T follicular helper cell (primary cell): ENCODE results near the gene CADM3.

Experiments used
- DNase-seq: peaks from one replicate; pipeline ENCODE4 v3.0.0-alpha.2; 2020; ENCODE audit warnings: low read depth

CADM3 gene

GRCh38 chr1:159207080-159207479, 35.7 kb downstream of the CADM3 start:
- no peak for DNase-seq

GRCh38 chr1:159207774-159208173, 36.4 kb downstream of the CADM3 start:
- no peak for DNase-seq

- no peak for DNase-seq
Measured at GRCh38 chr1:159208175-159208825, 36.9 kb downstream of the CADM3 start.

GRCh38 chr1:159209061-159209460, 37.6 kb downstream of the CADM3 start:
- no peak for DNase-seq

GRCh38 chr1:159211331-159212136, 40.1 kb downstream of the CADM3 start:
- DNase-seq = peak; percentile 18

- DNase-seq = no peak
Measured at GRCh38 chr1:159212596-159212995, 41.2 kb downstream of the CADM3 start.

GRCh38 chr1:159214149-159214760, 42.8 kb downstream of the CADM3 start:
- DNase-seq = peak; percentile 13

GRCh38 chr1:159218649-159219636, 47.5 kb downstream of the CADM3 start:
- no peak for DNase-seq

GRCh38 chr1:159222075-159222865, 50.9 kb downstream of the CADM3 start:
- DNase-seq = no peak

- no peak for DNase-seq
Measured at GRCh38 chr1:159223004-159223403, 51.6 kb downstream of the CADM3 start.

- DNase-seq = no peak
Measured at GRCh38 chr1:159228554-159228953, 57.1 kb downstream of the CADM3 start.

GRCh38 chr1:159229260-159229885, 58.0 kb downstream of the CADM3 start:
- DNase-seq = no peak

- DNase-seq = no peak
Measured at GRCh38 chr1:159229896-159230295, 58.5 kb downstream of the CADM3 start.

- no peak for DNase-seq
Measured at GRCh38 chr1:159239551-159240220, 68.3 kb downstream of the CADM3 start.

- no peak for DNase-seq
Measured at GRCh38 chr1:159247266-159247665, 75.9 kb downstream of the CADM3 start.

GRCh38 chr1:159248311-159248710, 76.9 kb downstream of the CADM3 start:
- no peak for DNase-seq

- DNase-seq = no peak
Measured at GRCh38 chr1:159250638-159251216, 79.3 kb downstream of the CADM3 start.
